Upper lobe of right lung (tissue), 1 donor: ENCODE measurements around the gene CAPS. TPM values are rescaled to one million over a fixed set of nuclear protein-coding genes. Genes with fewer than 3 reads are reported as not detected.
"Not testable (repeated sequence)": the region's sequence is repeated elsewhere in the genome, so short reads cannot be mapped to it uniquely, and the experiment has no call there.

Experiments
- ATAC-seq: fragments of 200-7000 bp; cut with Tn5 transposase; one replicate; pipeline ENCODE4 v1.9.1; 2020; ENCODE audit warnings: mild to moderate bottlenecking, moderate library complexity
- DNase-seq: peaks from one replicate; pipeline ENCODE4 v3.0.0-alpha.2; 2020
- H3K27ac ChIP-seq: fragments of 200-600 bp; one replicate; pipeline ENCODE4 v1.8.0; 2022
- H3K27me3 ChIP-seq: fragments of 200-600 bp; one replicate; pipeline ENCODE4 v1.8.0; 2022; ENCODE audit warnings: mild to moderate bottlenecking
- H3K36me3 ChIP-seq: fragments of 200-600 bp; one replicate; pipeline ENCODE4 v1.8.0; 2022
- H3K4me1 ChIP-seq: fragments of 200-600 bp; one replicate; pipeline ENCODE4 v1.8.0; 2022
- H3K4me3 ChIP-seq: fragments of 200-600 bp; one replicate; pipeline ENCODE4 v1.8.0; 2022; ENCODE audit warnings: mild to moderate bottlenecking
- H3K9me3 ChIP-seq: fragments of 200-600 bp; one replicate; pipeline ENCODE4 v1.8.0; 2022
- intact Hi-C: fragments of 100-400 bp; cut with DNase I; formaldehyde crosslinking; loops from one replicate; pipeline ENCODE4 v1.11.0; 2022
- total RNA-seq: library from RNA; stranded (reverse); fragmentation: NEBNext Ultra II Directional; extraction: Animal tissue kit (Norgen Biotek cat#: 25700); gene quantifications from one replicate; pipeline ENCODE4 v1.2.1, GENCODE V29; 2021
- TF ChIP-seq, protein P1 (sequence below): fragments of 200-600 bp; IDR thresholded peaks from one replicate; pipeline ENCODE4 v1.8.0; 2022; ENCODE audit warnings: antibody characterized with exemption
- donor health status: DM: no; HTN: yes; CAD: no; lungs with severe emphysema.

The CAPS gene
- total RNA-seq, 1 donor from 2014 or later, result 12.5 TPM

DNA sequence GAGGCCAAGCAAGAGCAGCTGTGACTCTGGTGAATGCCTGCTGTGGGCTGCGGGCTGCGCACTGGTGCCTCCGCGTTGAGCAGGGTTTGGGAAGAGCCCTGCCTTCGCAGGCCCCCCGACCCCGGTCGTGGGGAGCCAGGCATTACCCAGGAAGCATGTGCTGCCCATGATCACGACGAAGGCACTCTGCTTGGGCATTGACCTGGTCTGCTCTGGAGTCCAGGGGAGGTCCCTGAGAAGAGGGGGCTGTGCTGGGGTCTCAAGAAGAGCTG, 44.7 kb downstream of the CAPS start:
- no peak for DNase-seq
- no peak overlapping the region for H3K4me3 ChIP-seq

DNA sequence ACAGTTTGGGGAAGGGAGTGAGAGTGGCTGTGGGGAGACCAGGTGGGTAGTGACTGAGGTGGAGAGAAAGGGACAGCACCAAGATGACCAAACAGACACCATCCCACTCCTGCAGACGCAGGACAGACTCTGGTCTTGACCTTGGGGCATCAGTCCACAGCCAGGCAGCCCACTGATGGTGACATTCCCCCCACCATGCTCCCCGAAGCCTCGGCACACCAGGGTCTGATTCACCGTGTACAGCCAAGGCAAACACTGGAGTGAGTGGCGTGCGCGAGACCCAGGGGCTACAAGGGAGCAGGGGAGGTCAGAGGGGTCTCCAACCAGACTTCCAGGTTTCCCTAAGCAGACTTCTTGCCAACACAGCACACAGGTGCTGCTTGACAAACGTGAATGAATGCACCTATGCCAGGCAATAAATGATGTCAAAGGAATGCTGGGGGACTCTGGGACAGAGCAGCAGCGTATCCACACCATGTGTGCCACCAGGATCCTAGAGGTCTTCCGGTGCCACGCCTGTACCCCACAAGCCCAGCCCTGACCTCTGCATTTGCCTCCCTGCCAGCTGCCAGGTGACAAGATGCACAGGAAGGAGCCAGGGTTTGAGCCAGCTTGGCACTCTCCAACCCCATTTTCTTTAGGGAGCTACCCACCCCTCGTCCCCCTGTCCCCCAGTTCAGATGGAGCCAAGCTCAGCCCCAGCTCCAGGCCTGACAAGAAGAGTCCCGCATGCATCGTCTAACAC, 45.4 kb downstream of the CAPS start:
- Histone ChIP-seq H3K4me1 (peaks cover 56% of the 10 kb centered on the region), H3K4me3 (no peak overlapping the region), H3K27me3 (no peaks in the 10 kb centered on the region), H3K9me3 (no peaks in the 10 kb centered on the region), H3K36me3 (peaks cover 5% of the 10 kb centered on the region), H3K27ac (peak overlapping the region; percentile 88)
- ATAC-seq (no peak), DNase-seq (no peak)
- TF ChIP-seq, protein P1, sequence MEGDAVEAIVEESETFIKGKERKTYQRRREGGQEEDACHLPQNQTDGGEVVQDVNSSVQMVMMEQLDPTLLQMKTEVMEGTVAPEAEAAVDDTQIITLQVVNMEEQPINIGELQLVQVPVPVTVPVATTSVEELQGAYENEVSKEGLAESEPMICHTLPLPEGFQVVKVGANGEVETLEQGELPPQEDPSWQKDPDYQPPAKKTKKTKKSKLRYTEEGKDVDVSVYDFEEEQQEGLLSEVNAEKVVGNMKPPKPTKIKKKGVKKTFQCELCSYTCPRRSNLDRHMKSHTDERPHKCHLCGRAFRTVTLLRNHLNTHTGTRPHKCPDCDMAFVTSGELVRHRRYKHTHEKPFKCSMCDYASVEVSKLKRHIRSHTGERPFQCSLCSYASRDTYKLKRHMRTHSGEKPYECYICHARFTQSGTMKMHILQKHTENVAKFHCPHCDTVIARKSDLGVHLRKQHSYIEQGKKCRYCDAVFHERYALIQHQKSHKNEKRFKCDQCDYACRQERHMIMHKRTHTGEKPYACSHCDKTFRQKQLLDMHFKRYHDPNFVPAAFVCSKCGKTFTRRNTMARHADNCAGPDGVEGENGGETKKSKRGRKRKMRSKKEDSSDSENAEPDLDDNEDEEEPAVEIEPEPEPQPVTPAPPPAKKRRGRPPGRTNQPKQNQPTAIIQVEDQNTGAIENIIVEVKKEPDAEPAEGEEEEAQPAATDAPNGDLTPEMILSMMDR, result no peak
- intact Hi-C loops, result no loop called here

More for the DNA sequence above, 44.7 kb downstream of the CAPS start:
- Histone ChIP-seq H3K36me3 (peaks cover 5% of the 10 kb centered on the region), H3K27ac (no peak overlapping the region), H3K9me3 (no peaks in the 10 kb centered on the region), H3K4me1 (peaks cover 62% of the 10 kb centered on the region), H3K27me3 (no peaks in the 10 kb centered on the region)
- intact Hi-C loops, result no loop called here
- no peak for ATAC-seq
- TF ChIP-seq, protein P1, result no peak

DNA sequence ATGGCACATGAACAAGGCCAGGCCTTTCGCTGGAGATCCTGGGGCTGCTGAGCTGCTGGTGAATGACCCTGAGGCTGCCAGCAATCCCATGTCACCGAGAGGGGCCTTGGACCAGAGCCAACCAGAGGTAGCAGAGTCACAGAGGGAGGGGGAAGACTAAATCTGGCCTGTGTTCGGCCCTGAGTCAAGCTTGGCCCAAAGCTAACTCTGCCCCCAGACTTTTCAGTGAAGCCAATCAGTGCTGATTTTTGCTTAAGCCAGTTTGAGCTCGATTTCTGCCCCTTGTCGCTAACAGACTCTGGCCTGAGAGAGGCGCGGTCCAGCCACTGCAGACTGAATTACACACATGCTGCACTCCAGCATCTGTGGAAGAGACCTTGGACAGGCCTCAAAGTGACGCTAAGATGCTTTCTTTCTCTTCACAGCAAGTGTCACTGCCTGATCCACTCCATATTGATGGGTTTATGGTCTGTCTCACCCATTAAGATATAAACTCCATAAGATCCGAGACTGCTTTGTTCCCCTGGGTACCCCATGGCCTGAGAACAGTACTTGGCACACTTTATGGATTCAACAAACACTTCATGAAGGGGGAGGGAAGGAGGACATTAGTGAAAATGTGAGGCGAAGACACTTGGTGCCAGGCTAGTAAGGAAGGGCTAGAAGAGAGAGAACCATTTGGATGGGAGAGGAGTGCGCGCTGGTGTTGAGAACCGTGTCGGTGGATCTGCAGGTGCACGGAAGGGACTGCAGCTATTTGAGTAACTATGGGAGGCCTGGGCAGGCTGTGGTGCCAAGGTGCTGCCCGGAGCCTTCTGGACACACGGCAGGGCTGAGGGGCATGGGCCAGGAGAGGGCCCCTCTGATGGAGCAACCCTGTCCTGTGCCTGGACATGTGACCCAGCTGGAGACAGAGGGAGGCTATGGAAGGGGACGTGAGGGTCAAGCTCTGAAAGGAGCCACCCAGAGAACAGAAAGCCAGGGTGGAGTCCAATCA, 46.2 kb downstream of the CAPS start:
- TF ChIP-seq, protein P1, result no peak
- Histone ChIP-seq H3K4me3 (no peak overlapping the region), H3K4me1 (peaks cover 51% of the 10 kb centered on the region), H3K36me3 (peaks cover 5% of the 10 kb centered on the region), H3K9me3 (no peaks in the 10 kb centered on the region), H3K27me3 (no peaks in the 10 kb centered on the region), H3K27ac (peak overlapping the region; percentile 88)
- ATAC-seq (no peak), DNase-seq (no peak)
- intact Hi-C loops, result no loop called here

DNA sequence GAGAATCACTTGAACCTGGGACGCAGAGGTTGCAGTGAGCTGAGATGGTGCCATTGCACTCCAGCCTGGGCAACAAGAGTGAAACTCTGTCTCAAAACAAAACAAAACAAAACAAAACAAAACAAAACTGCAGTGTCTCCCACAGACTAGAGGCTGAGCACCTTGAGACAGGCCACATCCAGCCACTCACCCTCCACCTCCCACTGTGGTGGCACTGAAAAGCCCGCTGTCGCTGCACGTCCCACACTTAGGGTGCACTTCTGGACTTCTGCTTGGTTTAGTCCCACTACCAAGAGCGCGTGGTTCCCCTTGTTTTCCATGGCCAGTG, 47.6 kb downstream of the CAPS start:
- H3K4me3 ChIP-seq, ATAC-seq: not testable (repeated sequence)
- H3K27ac ChIP-seq, result peak overlapping the region; percentile 88

GRCh38 chr19:5961969-5962945, 48.2 kb downstream of the CAPS start:
- H3K27ac ChIP-seq, result peak overlapping the region; percentile 88
- peaks cover 5% of the 10 kb centered on the region for H3K36me3 ChIP-seq
- DNase-seq (peak; percentile 79), ATAC-seq (peak; percentile 90)
- peaks cover 66% of the 10 kb centered on the region for H3K4me1 ChIP-seq
- H3K9me3 ChIP-seq, result no peaks in the 10 kb centered on the region
- intact Hi-C loops, result no loop called here
- TF ChIP-seq, protein P1, result no peak
- no peak overlapping the region for H3K4me3 ChIP-seq
- H3K27me3 ChIP-seq, result no peaks in the 10 kb centered on the region

More for the DNA sequence above, 47.6 kb downstream of the CAPS start:
- H3K27me3 ChIP-seq, intact Hi-C loops, H3K9me3 ChIP-seq, H3K36me3 ChIP-seq, DNase-seq: not testable (repeated sequence)
- H3K4me1 ChIP-seq, result peaks cover 59% of the 10 kb centered on the region

- Histone ChIP-seq H3K4me1 (peaks cover 76% of the 10 kb centered on the region), H3K27ac (peak overlapping the region; percentile 88)
- intact Hi-C loops, DNase-seq, H3K36me3 ChIP-seq, H3K9me3 ChIP-seq, ATAC-seq, H3K4me3 ChIP-seq, H3K27me3 ChIP-seq: not testable (repeated sequence)
Measured at GRCh38 chr19:5963259-5963658, 49.2 kb downstream of the CAPS start.
